ENCODE data around the gene GNAS-AS1.

Gene GNAS-AS1

GRCh38 chr20:58850693-58851174 lies at the start of gene GNAS-AS1:
Gene GNAS-AS1, minus strand, starts transcription at chr20:58850902.
- peak; percentile 91 for DNase-seq

- no peak for DNase-seq
Measured at GRCh38 chr20:58900397-58900796, 49.7 kb upstream of the GNAS-AS1 start.

GRCh38 chr20:58899512-58899911 lies 48.8 kb upstream of the GNAS-AS1 start:
- no peak for DNase-seq

GRCh38 chr20:58898629-58899408 lies 48.1 kb upstream of the GNAS-AS1 start:
- no peak for DNase-seq

- no peak for DNase-seq
Measured at GRCh38 chr20:58897488-58897887, 46.8 kb upstream of the GNAS-AS1 start.

GRCh38 chr20:58896820-58897219 lies 46.1 kb upstream of the GNAS-AS1 start:
- DNase-seq: no peak

GRCh38 chr20:58895448-58896180 lies 44.9 kb upstream of the GNAS-AS1 start:
- no peak for DNase-seq

GRCh38 chr20:58894652-58895447 lies 44.1 kb upstream of the GNAS-AS1 start:
- DNase-seq: no peak

GRCh38 chr20:58893355-58894120 lies 42.8 kb upstream of the GNAS-AS1 start:
- DNase-seq: no peak

GRCh38 chr20:58892932-58893224 lies 42.2 kb upstream of the GNAS-AS1 start:
- DNase-seq: no peak

GRCh38 chr20:58892141-58892931 lies 41.6 kb upstream of the GNAS-AS1 start:
- peak; percentile 89 for DNase-seq

- peak; percentile 77 for DNase-seq
Measured at GRCh38 chr20:58891718-58892140, 41.0 kb upstream of the GNAS-AS1 start.

- peak; percentile 87 for DNase-seq
Measured at GRCh38 chr20:58891086-58891717, 40.5 kb upstream of the GNAS-AS1 start.

GRCh38 chr20:58890518-58891085 lies 39.9 kb upstream of the GNAS-AS1 start:
- DNase-seq: peak; percentile 88

- DNase-seq: no peak
Measured at GRCh38 chr20:58889798-58890517, 39.3 kb upstream of the GNAS-AS1 start.

GRCh38 chr20:58889334-58889760 lies 38.6 kb upstream of the GNAS-AS1 start:
- no peak for DNase-seq

GRCh38 chr20:58888521-58889333 lies 38.0 kb upstream of the GNAS-AS1 start:
- peak; percentile 90 for DNase-seq

GRCh38 chr20:58888103-58888502 lies 37.4 kb upstream of the GNAS-AS1 start:
- DNase-seq: no peak

- no peak for DNase-seq
Measured at GRCh38 chr20:58886546-58886945, 35.8 kb upstream of the GNAS-AS1 start.
